ENCODE results near the gene RABGGTA. TPM values are rescaled to one million over a fixed set of nuclear protein-coding genes. Genes with fewer than 3 reads are reported as not detected.

RABGGTA gene
- total and polyA plus RNA-seq, 9 of the 15 experiments (the other 6 are each of a cell fraction or from before 2014, with no cell fraction given), result 4.5 to 24.2 (median 15.5) TPM

- DNase-seq (ENCODE audit: extremely low read depth in 1 of 4, low spot score in 3 of 4) (no peak), ATAC-seq (no peak), FAIRE-seq (no peak)
- no peaks in the 10 kb centered on the region for H3K9me3 ChIP-seq (replicated peaks; ENCODE audit: control insufficient read depth, insufficient read depth, low read depth, low read length)
- H3K27ac ChIP-seq (ENCODE audit: extremely low read depth, low read depth, low read length), result no peak overlapping the region
- H3K36me3 ChIP-seq (ENCODE audit: control insufficient read depth, insufficient read depth, low read length), result peaks cover 63% of the 10 kb centered on the region; the same call in 2 of the 3 replicates
- TF ChIP-seq BRCA1 (IDR thresholded peaks at IDR 0.05), result no peak
- TF ChIP-seq BRCA1 (CRISPR knock-in tag; IDR thresholded peaks at IDR 0.05), result no peak
- TF ChIP-seq ZNF354B (CRISPR knock-in tag; IDR thresholded peaks at IDR 0.05), result no peak
- TF ChIP-seq ESRRB (CRISPR knock-in tag; IDR thresholded peaks at IDR 0.05; ENCODE audit: borderline replicate concordance), result no peak
- no peak for TF ChIP-seq ZC3H8 (IDR thresholded peaks at IDR 0.05)
- TF ChIP-seq IRF1 (CRISPR knock-in tag; IDR thresholded peaks at IDR 0.05; ENCODE audit: borderline replicate concordance), result no peak
- TF ChIP-seq XRCC5 (IDR thresholded peaks at IDR 0.05; ENCODE audit: low read depth, low read length), result no peak
- no peak for TF ChIP-seq CTCFL (IDR thresholded peaks at IDR 0.05; ENCODE audit: borderline replicate concordance, insufficient read depth, low read depth, low read length, poor library complexity, severe bottlenecking)
- no peak for TF ChIP-seq NCOA6 (IDR thresholded peaks at IDR 0.05)
- no peak for TF ChIP-seq SAFB (IDR thresholded peaks at IDR 0.05; ENCODE audit: borderline replicate concordance, low read depth, low read length)
- TF ChIP-seq TFAM (CRISPR knock-in tag; conservative IDR thresholded peaks at IDR 0.05), result no peak
- TF ChIP-seq PYGO2 (tag; IDR thresholded peaks at IDR 0.05), result no peak
- TF ChIP-seq TCF7 (IDR thresholded peaks at IDR 0.05; ENCODE audit: borderline replicate concordance), result no peak
- TF ChIP-seq SETDB1 (IDR thresholded peaks at IDR 0.05; ENCODE audit: low read length), result no peak
- no peak overlapping the region for H3K4me3 ChIP-seq
- H3K4me2 ChIP-seq (ENCODE audit: insufficient read depth, low read length), result no peak overlapping the region
- peaks cover 2 to 4% of the 10 kb centered on the region in 2 experiments; a peak in 2 of 5 replicates for H3K4me1 ChIP-seq (replicated peaks in 1 of 2; ENCODE audit: control insufficient read depth in 2 of 2, insufficient read depth in 2 of 2, low read length in 2 of 2)
- 70% methylated on average over 6 of the region's 7 CpGs for WGBS (ENCODE audit: insufficient coverage, low coverage, missing lambda C conversion rate)
- no peaks in the 10 kb centered on the region for H4K20me1 ChIP-seq (replicated peaks; ENCODE audit: control insufficient read depth, insufficient read depth, low read length)
- ChIA-PET CTCF (ENCODE audit: low intra/inter-chr PET ratio) (interaction anchor here (1.2 kb wide), 1 partner anchor 66 kb away, joined by 5 read pairs; the partner anchor contains the start of gene TINF2), POLR2A (interaction anchor here (0.6 to 1.8 kb wide), 8 partner anchors 9 to 469 kb away, joined by 3 to 6 read pairs (median 4); partner anchors contain the start of genes DHRS1, NOP9, PCK2 and TINF2)
- H3K9me1 ChIP-seq (ENCODE audit: control insufficient read depth, insufficient read depth, low read length), result no peaks in the 10 kb centered on the region
- in situ Hi-C loops (cut with MboI), result no loop called here
- intact Hi-C loops (cut with micrococcal nuclease), result no loop called here
- no peaks in the 10 kb centered on the region for H3K79me2 ChIP-seq (ENCODE audit: control insufficient read depth, insufficient read depth, low read length)
- no TSS peak for BruUV-seq (replicated peaks)
- no peaks in the 10 kb centered on the region for H3K27me3 ChIP-seq (ENCODE audit: control insufficient read depth in 2 of 2, insufficient read depth in 2 of 2, low read length in 2 of 2)
- no peak overlapping the region for H3K9ac ChIP-seq (ENCODE audit: insufficient read depth in 1 of 2, low read depth in 2 of 2, low read length in 2 of 2)
- H2AFZ ChIP-seq (ENCODE audit: low read depth, low read length), result no peak overlapping the region
These were observed 37.1 kb upstream of the RABGGTA start for GRCh38 chr14:24308342-24309124.

Data from K562 (cell line).